Tibial nerve (tissue), 4 donors: ENCODE measurements around the gene KRTAP5-6. TPM values are rescaled to one million over a fixed set of nuclear protein-coding genes. Genes with fewer than 3 reads are reported as not detected.

Experiments used
- DNase-seq, 2 donors: peaks; one replicate each; pipeline ENCODE4 v3.0.0-alpha.2; 2019; ENCODE audit warnings: low spot score in 2 of 2
- H3K27ac ChIP-seq, 4 donors: fragments of 200-600 bp; sonication (generic) in 3 of 4; one replicate each; pipeline ENCODE4 v1.5.1; 2017 to 2019; ENCODE audit warnings: mild to moderate bottlenecking in 1 of 4
- H3K27me3 ChIP-seq, 2 donors: fragments of 200-600 bp; sonication (generic) in 1 of 2; one replicate each; pipeline versions ENCODE4 v1.5.1 to v1.6.0; 2017 to 2019
- H3K36me3 ChIP-seq, 3 donors: fragments of 200-600 bp; sonication (generic); one replicate each; pipeline ENCODE4 v1.5.1; 2018 to 2019
- H3K4me1 ChIP-seq, 4 donors: fragments of 200-600 bp; sonication (generic) in 3 of 4; one replicate each; pipeline ENCODE4 v1.5.1; 2017 to 2019
- H3K4me3 ChIP-seq, 4 donors: fragments of 200-600 bp; sonication (generic) in 3 of 4; one replicate each; pipeline ENCODE4 v1.5.1; 2017 to 2019; ENCODE audit warnings: mild to moderate bottlenecking in 1 of 4, moderate library complexity in 1 of 4
- H3K9me3 ChIP-seq, 4 donors: fragments of 200-600 bp; sonication (generic) in 3 of 4; one replicate each; pipeline ENCODE4 v1.5.1; 2017 to 2019
- CTCF ChIP-seq, 5 experiments: fragments of 200-600 bp in 3 of 5; fragments of 450-650 bp in 2 of 5; sonication (generic) in 3 of 5; IDR thresholded peaks; one replicate each; pipeline ENCODE4 v1.5.1; 2016 to 2019; ENCODE audit warnings: antibody characterized with exemption in 5 of 5, mild to moderate bottlenecking in 3 of 5, moderate library complexity in 2 of 5
- EP300 ChIP-seq, 2 donors: sonication (generic); formaldehyde crosslinking; IDR thresholded peaks; one replicate each; pipeline ENCODE4 v1.6.1; 2017; ENCODE audit warnings: antibody characterized with exemption in 2 of 2, mild to moderate bottlenecking in 1 of 2
- POLR2A ChIP-seq, 2 donors: fragments of 450-650 bp; IDR thresholded peaks; one replicate each; pipeline ENCODE4 v1.6.1; 2017; ENCODE audit warnings: antibody characterized with exemption in 2 of 2, mild to moderate bottlenecking in 2 of 2, moderate library complexity in 2 of 2
- WGBS, 2 donors: methylation state at CpG; one replicate each; pipeline ENCODE4 v1.1.5; 2018; 5-methylcytosine and 5-hydroxymethylcytosine counted together
- total RNA-seq, 4 donors: library from RNA; depleted of rRNA; stranded (reverse); fragments of >200 nt; gene quantifications; one replicate each; pipeline ENCODE4 v1.1.0, GENCODE V29; 2016

Gene KRTAP5-6
- total RNA-seq, 4 donors from 2014 or later: not detected

- DNase-seq: no peak
- Histone ChIP-seq H3K36me3 (no peaks in the 10 kb centered on the region), H3K27me3 (peaks cover 0 to 11% of the 10 kb centered on the region in 2 donors), H3K4me1 (peaks cover 0 to 9% (median 0%) of the 10 kb centered on the region in 4 donors), H3K9me3 (no peaks in the 10 kb centered on the region), H3K27ac (no peak overlapping the region), H3K4me3 (no peak overlapping the region)
- TF ChIP-seq POLR2A (IDR thresholded peaks at IDR 0.05) (no peak), CTCF (IDR thresholded peaks at IDR 0.05) (no peak), EP300 (IDR thresholded peaks at IDR 0.05) (no peak)
- 71 to 82% methylated on average over 5 of the region's 5 CpGs for WGBS, 2 donors
Measured at GRCh38 chr11:1650918-1651262, 46.1 kb upstream of the KRTAP5-6 start.

- no peaks in the 10 kb centered on the region for H3K36me3 ChIP-seq
- WGBS, 2 donors: 86% methylated on average over 7 of the region's 7 CpGs
- H3K4me1 ChIP-seq: peaks cover 0 to 9% (median 0%) of the 10 kb centered on the region in 4 donors
- no peak for DNase-seq
- TF ChIP-seq CTCF (IDR thresholded peaks at IDR 0.05) (no peak), POLR2A (IDR thresholded peaks at IDR 0.05) (no peak), EP300 (IDR thresholded peaks at IDR 0.05) (no peak)
- no peak overlapping the region for H3K27ac ChIP-seq
- no peaks in the 10 kb centered on the region for H3K9me3 ChIP-seq
- H3K4me3 ChIP-seq: no peak overlapping the region
- peaks cover 0 to 11% of the 10 kb centered on the region in 2 donors for H3K27me3 ChIP-seq
Measured at GRCh38 chr11:1651411-1651980, 45.5 kb upstream of the KRTAP5-6 start.

- Histone ChIP-seq H3K27me3 (peaks cover 0 to 11% of the 10 kb centered on the region in 2 donors), H3K4me3 (no peak overlapping the region), H3K9me3 (no peaks in the 10 kb centered on the region), H3K27ac (no peak overlapping the region), H3K36me3 (no peaks in the 10 kb centered on the region), H3K4me1 (peaks cover 0 to 9% (median 0%) of the 10 kb centered on the region in 4 donors)
- no peak for DNase-seq
- TF ChIP-seq POLR2A (IDR thresholded peaks at IDR 0.05) (no peak), EP300 (IDR thresholded peaks at IDR 0.05) (no peak), CTCF (IDR thresholded peaks at IDR 0.05) (no peak)
- WGBS, 2 donors: 78 to 79% methylated on average over 19 of the region's 19 CpGs
Measured at GRCh38 chr11:1652026-1652425, 45.0 kb upstream of the KRTAP5-6 start.

GRCh38 chr11:1652442-1652770, 44.6 kb upstream of the KRTAP5-6 start:
- Histone ChIP-seq H3K4me3 (no peak overlapping the region), H3K27ac (no peak overlapping the region), H3K9me3 (no peaks in the 10 kb centered on the region), H3K4me1 (peaks cover 0 to 9% (median 0%) of the 10 kb centered on the region in 4 donors), H3K36me3 (no peaks in the 10 kb centered on the region), H3K27me3 (peaks cover 0 to 11% of the 10 kb centered on the region in 2 donors)
- WGBS, 2 donors: 54 to 55% methylated on average over 20 of the region's 20 CpGs
- TF ChIP-seq EP300 (IDR thresholded peaks at IDR 0.05): no peak
- no peak for TF ChIP-seq CTCF (IDR thresholded peaks at IDR 0.05)
- TF ChIP-seq POLR2A (IDR thresholded peaks at IDR 0.05): no peak
- DNase-seq: no peak

GRCh38 chr11:1652771-1653540, 44.0 kb upstream of the KRTAP5-6 start:
- Histone ChIP-seq H3K27ac (no peak overlapping the region), H3K36me3 (no peaks in the 10 kb centered on the region), H3K4me3 (no peak overlapping the region), H3K4me1 (peaks cover 0 to 9% (median 0%) of the 10 kb centered on the region in 4 donors), H3K27me3 (peaks cover 0 to 11% of the 10 kb centered on the region in 2 donors), H3K9me3 (no peaks in the 10 kb centered on the region)
- WGBS, 2 donors: 29 to 35% methylated on average over 26 to 29 of the region's 34 CpGs
- peak; percentile 68 to 84 for DNase-seq
- no peak for TF ChIP-seq POLR2A (IDR thresholded peaks at IDR 0.05)
- no peak for TF ChIP-seq EP300 (IDR thresholded peaks at IDR 0.05)
- peak; percentile 94 to 99 (median 96) for TF ChIP-seq CTCF (IDR thresholded peaks at IDR 0.05)
